CD4-positive, alpha-beta T cell treated with Interleukin-12 subunit alpha and Interleukin-12 subunit beta, for 1 hour (primary cell): Measurements from ENCODE around the gene WARS2.
A peak's percentile ranks its signal among the peaks of the same experiment; 100 is the strongest.
"Not testable (repeated sequence)": the region's sequence is repeated elsewhere in the genome, so short reads cannot be mapped to it uniquely, and the experiment has no call there.

ENCODE experiments used
- DNase-seq: peaks from one replicate; pipeline ENCODE4 v3.0.0-alpha.2; 2020

WARS2 gene

DNA sequence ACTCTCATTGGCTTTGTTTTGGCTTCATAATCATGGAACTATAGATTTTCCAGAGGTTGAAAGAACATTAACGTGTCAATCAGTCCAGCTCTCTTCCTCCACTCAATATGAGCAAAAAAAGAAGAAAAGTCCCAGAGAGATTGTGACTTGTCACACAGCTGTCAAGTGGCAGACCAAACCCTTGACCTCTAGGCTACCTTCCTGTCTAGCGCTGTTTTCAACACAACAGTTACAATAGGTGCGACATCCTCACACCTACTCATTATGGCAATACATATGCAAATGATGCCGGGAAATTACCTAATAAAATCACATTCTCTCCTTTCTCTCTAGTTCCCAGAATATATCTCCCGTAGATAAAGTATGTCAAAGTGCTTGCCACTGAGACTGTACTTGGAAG, 1.1 kb downstream of the WARS2 start:
- peak; percentile 74 for DNase-seq

- DNase-seq = no peak
These were observed 4.1 kb downstream of the WARS2 start for GRCh38 chr1:119136401-119136800.

GRCh38 chr1:119133987-119134386, 6.5 kb downstream of the WARS2 start:
- no peak for DNase-seq

GRCh38 chr1:119132179-119132578, 8.3 kb downstream of the WARS2 start:
- DNase-seq = no peak

DNA sequence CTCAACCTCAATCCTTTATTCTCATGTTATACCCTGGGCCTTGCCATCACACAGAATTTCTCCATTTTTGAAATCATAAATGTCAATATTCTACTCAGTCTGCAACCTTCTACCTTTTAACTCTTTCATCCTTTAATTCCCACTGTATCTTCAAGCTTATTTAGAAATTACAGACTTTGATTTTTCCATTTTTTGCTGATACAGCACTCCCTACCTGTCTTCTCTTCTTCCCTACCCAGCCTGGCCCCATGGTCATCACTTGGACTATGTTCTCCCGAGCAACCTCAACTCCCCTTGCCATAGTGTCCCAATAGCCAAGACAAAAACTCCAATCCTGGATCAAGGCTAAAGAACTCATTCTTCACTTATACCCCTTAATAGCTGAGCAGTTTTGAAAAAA, 14.6 kb downstream of the WARS2 start:
- no peak for DNase-seq

GRCh38 chr1:119124764-119125163, 15.7 kb downstream of the WARS2 start:
- DNase-seq = no peak

GRCh38 chr1:119121872-119122271, 18.6 kb downstream of the WARS2 start:
- DNase-seq = not testable (repeated sequence)

DNA sequence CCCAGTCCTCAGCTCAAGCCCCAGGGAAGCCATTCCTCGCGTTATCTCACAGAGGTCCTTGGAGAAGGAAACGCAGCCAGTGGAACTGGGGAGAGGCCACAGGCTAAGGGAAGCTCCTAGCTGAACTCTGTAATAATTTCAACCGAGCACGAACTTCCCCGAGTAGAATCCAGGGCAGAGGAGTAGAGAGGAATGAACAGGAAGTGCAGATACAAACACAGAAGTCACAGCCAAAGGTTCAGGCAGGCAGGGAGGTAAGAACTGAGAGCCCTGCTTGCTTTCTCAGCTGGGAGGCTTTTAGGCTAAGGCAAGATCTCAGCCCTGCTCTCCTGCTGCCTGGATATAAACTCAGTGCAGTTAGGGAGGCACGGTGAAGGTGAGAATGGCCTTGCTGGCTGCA, 23.7 kb downstream of the WARS2 start:
- no peak for DNase-seq

- no peak for DNase-seq
These were observed 24.7 kb downstream of the WARS2 start for GRCh38 chr1:119115736-119116135.

DNA sequence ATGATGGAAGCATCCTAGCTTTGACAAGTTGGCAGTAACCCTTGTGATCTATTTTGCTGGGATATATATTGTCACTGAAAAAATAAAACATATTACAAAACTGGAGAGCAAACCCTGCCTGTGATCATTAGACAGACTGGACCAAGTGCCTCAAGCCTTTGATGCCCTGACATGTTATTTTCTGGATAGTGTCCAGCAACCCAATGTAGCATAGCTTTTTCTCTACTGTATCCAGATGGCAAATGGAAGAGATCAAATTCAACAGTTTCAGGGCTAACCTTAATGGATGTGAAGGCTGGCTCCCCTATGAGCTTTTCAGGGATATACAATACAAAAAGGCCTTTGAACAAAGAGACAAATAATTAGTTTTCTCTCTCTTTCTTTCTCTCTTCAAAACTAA, 25.1 kb downstream of the WARS2 start:
- no peak for DNase-seq

DNA sequence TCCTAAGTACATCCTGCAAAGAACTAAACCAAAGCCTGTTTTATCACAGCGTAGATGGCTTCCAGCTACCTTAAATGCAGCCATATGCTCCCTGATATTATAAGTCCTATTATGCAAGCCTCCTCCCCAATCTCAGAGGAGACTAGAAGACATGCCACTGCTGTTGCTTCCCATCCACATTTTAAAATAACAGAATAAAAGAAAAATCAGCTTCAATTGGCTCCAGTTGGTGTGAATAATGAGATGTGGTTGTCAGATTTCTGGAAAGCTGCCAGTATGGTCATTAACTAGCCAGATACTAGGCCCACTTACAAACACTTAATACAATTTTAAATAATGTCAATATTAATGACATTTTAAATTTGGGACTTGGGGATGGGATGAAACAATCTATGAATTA, 25.7 kb downstream of the WARS2 start:
- DNase-seq = no peak

DNA sequence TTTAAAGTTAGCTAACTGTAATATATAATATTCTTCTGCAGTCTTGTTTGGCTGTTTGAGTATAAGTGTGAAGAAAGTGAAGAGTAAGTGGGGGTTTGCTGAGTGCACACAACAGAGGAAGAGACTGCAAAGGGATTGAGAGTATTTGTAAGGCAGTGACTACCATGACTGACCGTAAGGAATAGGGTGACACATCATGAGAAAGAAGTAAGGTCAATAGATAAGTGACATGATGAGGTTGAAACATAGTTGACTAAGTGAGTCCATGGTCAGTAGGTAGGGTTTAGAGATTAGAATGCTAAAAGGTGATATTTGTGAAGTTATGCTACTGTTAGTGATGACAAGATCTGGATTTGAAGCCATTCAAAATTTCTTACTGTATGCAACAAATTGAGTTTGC, 27.7 kb downstream of the WARS2 start:
- no peak for DNase-seq

- DNase-seq = no peak
These were observed 28.2 kb downstream of the WARS2 start for GRCh38 chr1:119112244-119112643.

GRCh38 chr1:119108988-119109387, 31.5 kb downstream of the WARS2 start:
- no peak for DNase-seq

GRCh38 chr1:119103764-119104163, 36.7 kb downstream of the WARS2 start:
- no peak for DNase-seq

DNA sequence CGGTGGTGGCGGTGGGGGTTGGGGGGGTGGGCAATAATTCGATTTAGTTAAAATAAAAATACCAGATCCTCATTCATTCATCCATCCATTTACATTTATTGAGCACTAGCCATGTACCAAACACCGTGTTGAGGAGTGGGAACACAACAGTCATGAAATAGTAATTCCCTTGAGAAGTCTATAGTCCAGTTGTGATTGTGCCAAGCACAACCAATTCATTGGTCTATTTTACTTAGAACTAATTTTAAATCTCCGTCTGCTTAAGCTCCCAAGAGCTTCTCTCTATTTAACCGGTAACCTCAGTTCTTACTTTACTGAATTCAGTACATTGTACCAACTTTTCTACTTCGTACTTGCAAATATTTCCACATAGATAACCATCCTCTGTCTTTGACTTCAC, 38.4 kb downstream of the WARS2 start:
- DNase-seq = no peak

DNA sequence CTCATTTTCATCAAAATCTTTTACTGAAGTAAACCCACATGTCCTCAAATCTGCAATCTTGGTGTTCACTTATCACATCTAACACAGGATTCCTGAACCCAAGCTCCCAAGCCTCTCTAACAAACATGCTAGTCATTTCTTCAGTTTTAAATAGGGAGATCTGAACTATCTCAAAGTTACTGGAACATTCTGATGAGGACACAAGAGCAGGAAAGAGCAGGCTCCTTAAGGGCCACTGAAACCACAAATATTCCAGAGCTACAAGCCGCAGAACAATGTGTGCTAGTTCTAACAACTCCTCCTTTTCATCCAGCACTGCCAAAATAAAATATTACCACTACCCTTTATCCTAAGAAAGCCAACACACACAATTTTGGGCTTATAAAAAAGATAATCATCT, 38.9 kb downstream of the WARS2 start:
- DNase-seq = no peak

DNA sequence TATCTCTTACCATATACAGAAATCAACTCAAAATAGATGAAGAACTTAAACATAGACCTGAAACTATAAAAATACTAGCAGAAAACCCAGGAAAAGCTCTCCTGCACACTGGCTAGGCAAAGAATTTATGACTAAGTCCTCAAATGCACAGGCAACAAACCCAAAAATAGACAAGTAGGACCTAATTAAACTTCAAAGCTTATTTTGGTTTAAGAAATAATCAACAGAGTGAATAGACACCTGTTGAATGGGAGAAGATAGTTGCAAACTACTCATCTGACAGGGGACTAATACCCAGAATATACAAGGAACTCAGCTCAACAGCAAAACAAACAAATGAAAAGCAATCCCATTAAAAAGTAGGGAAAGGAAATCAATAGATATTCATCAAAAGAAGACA, 40.7 kb downstream of the WARS2 start:
- no peak for DNase-seq

DNA sequence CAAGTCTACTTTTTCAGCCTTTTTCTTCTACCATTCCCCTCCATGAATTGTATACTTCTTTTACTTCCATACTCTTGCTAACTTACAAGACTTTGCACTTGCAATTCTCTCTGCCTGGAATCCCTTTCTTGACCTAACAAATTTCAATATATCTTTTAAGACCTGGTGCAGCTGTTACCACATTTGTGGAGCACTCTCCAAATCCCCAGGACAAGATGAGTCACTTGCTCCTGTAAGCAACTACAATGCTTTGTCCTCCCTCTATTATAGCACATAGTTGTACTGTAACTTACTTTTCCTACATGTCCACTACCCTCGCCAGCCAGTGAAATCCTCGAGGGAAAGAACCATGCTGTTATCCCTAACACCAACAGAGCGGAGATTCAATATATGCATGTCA, 43.1 kb downstream of the WARS2 start:
- DNase-seq = no peak

- DNase-seq = no peak
These were observed 46.7 kb downstream of the WARS2 start for GRCh38 chr1:119093721-119094120.

DNA sequence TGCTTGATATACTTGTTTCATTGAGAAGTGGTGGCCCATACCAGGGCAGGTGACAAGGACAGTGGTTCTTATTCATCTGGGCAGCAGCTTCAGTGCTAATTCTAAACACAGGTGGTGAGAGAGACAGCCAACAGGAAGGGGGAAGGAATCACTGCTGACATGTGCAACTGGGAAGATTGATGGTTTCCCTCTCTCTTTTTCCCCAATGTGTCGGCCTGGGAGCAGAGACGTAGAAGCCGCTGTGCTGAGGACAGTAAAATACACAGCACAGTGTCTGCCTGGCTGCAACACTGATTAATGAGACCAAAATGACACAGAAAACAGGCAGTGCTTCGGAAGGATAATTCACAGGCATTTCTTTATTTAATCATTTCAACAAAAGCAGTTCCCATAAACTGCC, 48.8 kb downstream of the WARS2 start:
- no peak for DNase-seq

DNA sequence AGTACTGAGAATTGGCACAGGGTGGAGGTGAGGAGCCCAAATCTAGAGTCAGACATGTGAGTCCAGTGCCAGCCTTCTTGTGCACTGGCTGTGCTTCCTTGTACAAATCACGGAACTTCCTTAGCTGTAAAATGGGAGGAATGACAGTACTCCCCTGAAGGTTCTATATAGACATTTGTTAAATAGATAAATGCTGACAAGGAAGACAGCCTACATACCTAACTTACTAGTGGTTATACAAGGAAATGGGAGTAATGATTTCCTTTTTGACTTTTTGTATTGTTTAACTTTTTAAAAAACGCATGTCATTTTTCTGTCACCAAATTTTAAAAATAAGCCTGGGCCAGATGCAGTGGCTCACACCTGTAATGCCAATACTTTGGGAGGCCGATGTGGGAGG, 50.2 kb downstream of the WARS2 start:
- no peak for DNase-seq

- DNase-seq = no peak
These were observed 53.6 kb downstream of the WARS2 start for GRCh38 chr1:119086830-119087229.

- DNase-seq = no peak
These were observed 55.7 kb downstream of the WARS2 start for GRCh38 chr1:119084798-119085197.

DNA sequence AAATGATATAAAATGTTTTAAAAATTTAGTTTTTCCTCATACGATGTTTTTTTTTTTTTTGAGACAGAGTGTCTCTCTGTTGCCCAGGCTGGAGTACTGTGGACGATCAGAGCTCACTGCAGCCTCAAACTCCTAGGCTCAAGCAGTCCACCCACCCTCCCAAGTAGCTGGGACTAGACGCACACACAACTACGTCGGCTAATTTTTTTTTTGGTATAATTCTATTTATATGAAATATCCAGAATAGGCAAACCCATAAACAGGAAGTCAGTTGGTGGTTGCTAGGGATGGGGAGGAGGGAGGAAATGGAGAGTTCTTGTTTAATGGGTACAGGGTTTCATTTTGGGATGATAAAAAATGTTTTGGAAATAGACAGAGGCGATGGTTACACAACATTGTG, 56.5 kb downstream of the WARS2 start:
- DNase-seq = no peak

- no peak for DNase-seq
These were observed 57.0 kb downstream of the WARS2 start for GRCh38 chr1:119083479-119083878.
